Fibroblast of lung (primary cell): Measurements from ENCODE around the gene CYBA. TPM values are rescaled to one million over a fixed set of nuclear protein-coding genes. Genes with fewer than 3 reads are reported as not detected.

Experiments used
- DNase-seq, 2 donors: peaks; one replicate each; pipeline versions ENCODE4 v3.0.0 to v3.0.0-alpha.2; 2010; ENCODE audit warnings: low read depth in 2 of 2
- H2AFZ ChIP-seq: 2 replicates; pipeline ENCODE4 v1.5.1; 2012; ENCODE audit warnings: low read length, control low read depth, inconsistent platforms
- H3K27ac ChIP-seq: 2 replicates; pipeline ENCODE4 v1.5.1; 2011; ENCODE audit warnings: low read length, control low read depth; ENCODE audit not compliant: insufficient read depth
- H3K27me3 ChIP-seq: 2 replicates; pipeline ENCODE4 v1.5.1; 2011; ENCODE audit warnings: mild to moderate bottlenecking, low read length; ENCODE audit not compliant: control insufficient read depth, insufficient read depth
- H3K36me3 ChIP-seq: 2 replicates; pipeline ENCODE4 v1.5.1; 2011; ENCODE audit warnings: low read length; ENCODE audit not compliant: control insufficient read depth, insufficient read depth
- H3K4me1 ChIP-seq: 2 replicates; pipeline ENCODE4 v1.5.1; 2011; ENCODE audit warnings: low read length; ENCODE audit not compliant: control insufficient read depth, insufficient read depth; ENCODE audit errors: extremely low read depth
- H3K4me2 ChIP-seq: 2 replicates; pipeline ENCODE4 v1.5.1; 2011; ENCODE audit warnings: low read length, control low read depth; ENCODE audit not compliant: insufficient read depth; ENCODE audit errors: extremely low read depth
- H3K4me3 ChIP-seq, 4 experiments: fragments of 200-600 bp in 1 of 4; sonication (generic) in 1 of 4; replicated peaks in 1 of 4; 2 replicates each; pipeline ENCODE4 v1.5.1; 2011 to 2016; ENCODE audit warnings: low read length in 4 of 4, low read depth in 3 of 4, mild to moderate bottlenecking in 3 of 4, control low read depth in 2 of 4, inconsistent platforms in 1 of 4, mixed read lengths in 1 of 4; ENCODE audit not compliant: insufficient read depth in 1 of 4; ENCODE audit errors: control extremely low read depth in 1 of 4
- H3K79me2 ChIP-seq: 2 replicates; pipeline ENCODE4 v1.5.1; 2012; ENCODE audit warnings: mild to moderate bottlenecking, low read length, inconsistent platforms; ENCODE audit not compliant: control insufficient read depth, insufficient read depth
- H3K9ac ChIP-seq: 2 replicates; pipeline ENCODE4 v1.5.1; 2011; ENCODE audit warnings: mild to moderate bottlenecking, low read length, control low read depth; ENCODE audit not compliant: insufficient read depth
- H3K9me3 ChIP-seq: 2 replicates; pipeline ENCODE4 v1.5.1; 2012; ENCODE audit warnings: low read depth, low read length; ENCODE audit not compliant: control insufficient read depth, insufficient read depth
- H4K20me1 ChIP-seq: 2 replicates; pipeline ENCODE4 v1.5.1; 2011; ENCODE audit warnings: low read length; ENCODE audit not compliant: control insufficient read depth, insufficient read depth; ENCODE audit errors: extremely low read depth
- CTCF ChIP-seq, 2 donors: IDR thresholded peaks in 1 of 2; conservative IDR thresholded peaks in 1 of 2; 1 replicate in 1 of 2; 2 replicates in 1 of 2; pipeline ENCODE4 v1.5.1; 2011 to 2012; ENCODE audit warnings: low read length in 2 of 2, control low read depth in 1 of 2, inconsistent platforms in 1 of 2, low read depth in 1 of 2, mild to moderate bottlenecking in 1 of 2
- EZH2 ChIP-seq: IDR thresholded peaks from 2 replicates; pipeline ENCODE4 v1.5.1; 2012; ENCODE audit warnings: low read length, control low read depth, mild to moderate bottlenecking; ENCODE audit errors: missing control alignments
- polyA plus RNA-seq, 2 donors: library from polyadenylated mRNA; depleted of rRNA in 1 of 2; stranded (reverse) in 1 of 2; unstranded in 1 of 2; fragments of >200 nt; gene quantifications; 2 replicates each; pipeline ENCODE4 v1.2.1, GENCODE V29; 2011 to 2012; ENCODE audit warnings: missing spikeins in 1 of 2
- total RNA-seq: library from RNA; depleted of rRNA; stranded (reverse); fragments of >200 nt; gene quantifications from 2 replicates; pipeline ENCODE4 v1.2.1, GENCODE V29; 2014

Gene CYBA
- total and polyA plus RNA-seq, 2 donors (not counting 1 experiment from before 2014, with no cell fraction given): 74.7 to 124 TPM

- no peak for DNase-seq
- Histone ChIP-seq H3K4me2 (no peak overlapping the region), H2AFZ (no peak overlapping the region), H3K9ac (no peak overlapping the region), H3K27me3 (no peaks in the 10 kb centered on the region), H3K4me3 (no peak overlapping the region), H3K27ac (no peak overlapping the region), H3K4me1 (no peaks in the 10 kb centered on the region), H3K79me2 (peaks cover 33% of the 10 kb centered on the region), H3K9me3 (no peaks in the 10 kb centered on the region), H3K36me3 (peaks cover 32% of the 10 kb centered on the region), H4K20me1 (no peaks in the 10 kb centered on the region)
- no peak for TF ChIP-seq CTCF (conservative IDR thresholded peaks at IDR 0.05 in 1 of 2, IDR thresholded peaks at IDR 0.05 in 1 of 2; ENCODE audit: low read depth in 1 of 2, low read length in 2 of 2)
- no peak for TF ChIP-seq EZH2
Observed at GRCh38 chr16:88659160-88659559, 8.3 kb upstream of the CYBA start.

- H3K4me1 ChIP-seq: no peaks in the 10 kb centered on the region
- no peak overlapping the region for H3K27ac ChIP-seq
- H3K27me3 ChIP-seq: no peaks in the 10 kb centered on the region
- no peaks in the 10 kb centered on the region for H3K9me3 ChIP-seq
- no peaks in the 10 kb centered on the region for H4K20me1 ChIP-seq
- peaks cover 33% of the 10 kb centered on the region for H3K79me2 ChIP-seq
- no peak overlapping the region for H3K4me3 ChIP-seq
- H3K4me2 ChIP-seq: no peak overlapping the region
- TF ChIP-seq EZH2: no peak
- TF ChIP-seq CTCF (conservative IDR thresholded peaks at IDR 0.05 in 1 of 2, IDR thresholded peaks at IDR 0.05 in 1 of 2; ENCODE audit: low read depth in 1 of 2, low read length in 2 of 2): no peak
- H3K9ac ChIP-seq: no peak overlapping the region
- H3K36me3 ChIP-seq: peaks cover 33% of the 10 kb centered on the region
- no peak for DNase-seq
- no peak overlapping the region for H2AFZ ChIP-seq
Observed at GRCh38 chr16:88658714-88659113, 7.9 kb upstream of the CYBA start.

- Histone ChIP-seq H3K4me1 (no peaks in the 10 kb centered on the region), H3K27ac (no peak overlapping the region), H3K9me3 (no peaks in the 10 kb centered on the region), H4K20me1 (no peaks in the 10 kb centered on the region), H3K79me2 (peaks cover 29% of the 10 kb centered on the region), H3K36me3 (peaks cover 39% of the 10 kb centered on the region), H3K4me3 (no peak overlapping the region), H3K4me2 (no peak overlapping the region), H3K27me3 (no peaks in the 10 kb centered on the region), H2AFZ (no peak overlapping the region), H3K9ac (no peak overlapping the region)
- TF ChIP-seq EZH2: no peak
- no peak for DNase-seq
Observed at GRCh38 chr16:88657371-88657770, 6.5 kb upstream of the CYBA start.
